Urinary bladder (tissue), 4 donors: Measurements from ENCODE around the gene CDC42BPB. TPM values are rescaled to one million over a fixed set of nuclear protein-coding genes. Genes with fewer than 3 reads are reported as not detected.

ENCODE experiments used
- DNase-seq: peaks from one replicate; pipeline ENCODE4 v3.0.0-alpha.2; 2015; ENCODE audit errors: extremely low spot score
- H3K27ac ChIP-seq: one replicate; pipeline ENCODE4 v1.5.1; 2013; ENCODE audit warnings: low read depth, mild to moderate bottlenecking, moderate library complexity
- H3K36me3 ChIP-seq: one replicate; pipeline ENCODE4 v1.6.1; 2013; ENCODE audit warnings: mild to moderate bottlenecking, moderate library complexity; ENCODE audit not compliant: insufficient read depth
- H3K4me1 ChIP-seq: one replicate; pipeline ENCODE4 v1.6.1; 2013; ENCODE audit warnings: mild to moderate bottlenecking, moderate library complexity; ENCODE audit not compliant: insufficient read depth
- H3K4me3 ChIP-seq: one replicate; pipeline ENCODE4 v1.5.1; 2013; ENCODE audit warnings: low read depth, low read length
- WGBS: extraction: QIAGEN DNeasy Blood & Tissue Kit; methylation state at CpG from one replicate; pipeline ENCODE4 v1.1.7; 2013; 5-methylcytosine and 5-hydroxymethylcytosine counted together
- polyA plus RNA-seq: library from polyadenylated mRNA; stranded (reverse); fragments of 200-250 nt; gene quantifications from one replicate; pipeline ENCODE4 v1.2.3, GENCODE V29; 2013
- total RNA-seq: library from RNA; depleted of rRNA; stranded (reverse); fragments of >200 nt; gene quantifications from one replicate; pipeline ENCODE4 v1.2.3, GENCODE V29; 2014
- donor health status: healthy with polysubstance abuse.
- donor health status: healthy.

The CDC42BPB gene
- total and polyA plus RNA-seq, 2 donors: 68.9 to 74.4 TPM

DNA sequence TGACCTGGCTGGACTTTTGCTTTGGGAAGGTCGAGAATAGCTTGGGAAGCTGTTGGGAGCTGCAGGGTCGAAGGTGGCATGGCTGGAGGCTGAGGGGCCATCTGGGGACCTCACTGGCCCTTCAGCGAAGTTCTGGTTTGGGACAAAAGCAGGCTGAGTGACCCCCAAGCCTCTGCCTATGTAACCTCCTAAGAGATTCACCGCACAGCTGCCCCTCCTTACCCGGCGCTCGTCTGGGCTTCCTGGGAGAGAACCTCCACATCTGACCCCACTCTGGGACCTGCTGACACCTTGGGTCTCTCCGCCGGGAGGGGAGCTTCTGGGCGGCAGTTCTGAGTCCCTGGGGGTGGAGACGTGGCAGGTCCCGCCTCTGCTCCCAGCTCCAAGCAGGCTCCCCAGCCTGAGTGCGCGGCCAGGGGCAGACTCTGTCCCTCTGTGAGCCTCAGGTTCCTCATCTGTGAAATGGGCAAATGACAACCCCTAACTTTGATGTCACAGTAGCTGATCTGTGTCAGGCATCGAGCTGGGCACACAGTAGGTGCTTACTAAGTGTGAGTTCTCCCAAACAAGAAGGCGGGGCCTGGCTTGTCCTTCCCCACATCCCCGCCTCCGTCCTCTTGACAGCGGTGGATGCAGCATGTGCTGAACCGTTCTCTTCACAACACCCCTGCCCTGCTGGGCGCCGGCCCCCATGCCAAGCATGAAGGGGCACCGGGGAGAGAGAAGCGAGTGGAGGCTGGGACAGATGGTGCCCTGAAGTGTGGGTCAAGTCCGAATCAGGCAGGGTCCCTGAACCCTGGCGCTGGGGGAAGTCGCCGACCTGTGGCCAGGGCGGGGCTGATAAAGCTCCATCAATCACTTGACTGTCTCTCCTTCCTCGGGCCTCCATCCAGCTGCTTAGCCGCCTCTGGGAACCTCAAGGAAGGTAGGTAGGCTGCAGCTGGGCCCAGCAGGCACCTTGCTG lies 40.9 kb upstream of the CDC42BPB start:
- WGBS: 77% methylated on average over 31 of the region's 31 CpGs
- H3K36me3 ChIP-seq: no peaks in the 10 kb centered on the region
- no peaks in the 10 kb centered on the region for H3K4me1 ChIP-seq
- no peak overlapping the region for H3K4me3 ChIP-seq
- no peak for DNase-seq
- no peak overlapping the region for H3K27ac ChIP-seq

DNA sequence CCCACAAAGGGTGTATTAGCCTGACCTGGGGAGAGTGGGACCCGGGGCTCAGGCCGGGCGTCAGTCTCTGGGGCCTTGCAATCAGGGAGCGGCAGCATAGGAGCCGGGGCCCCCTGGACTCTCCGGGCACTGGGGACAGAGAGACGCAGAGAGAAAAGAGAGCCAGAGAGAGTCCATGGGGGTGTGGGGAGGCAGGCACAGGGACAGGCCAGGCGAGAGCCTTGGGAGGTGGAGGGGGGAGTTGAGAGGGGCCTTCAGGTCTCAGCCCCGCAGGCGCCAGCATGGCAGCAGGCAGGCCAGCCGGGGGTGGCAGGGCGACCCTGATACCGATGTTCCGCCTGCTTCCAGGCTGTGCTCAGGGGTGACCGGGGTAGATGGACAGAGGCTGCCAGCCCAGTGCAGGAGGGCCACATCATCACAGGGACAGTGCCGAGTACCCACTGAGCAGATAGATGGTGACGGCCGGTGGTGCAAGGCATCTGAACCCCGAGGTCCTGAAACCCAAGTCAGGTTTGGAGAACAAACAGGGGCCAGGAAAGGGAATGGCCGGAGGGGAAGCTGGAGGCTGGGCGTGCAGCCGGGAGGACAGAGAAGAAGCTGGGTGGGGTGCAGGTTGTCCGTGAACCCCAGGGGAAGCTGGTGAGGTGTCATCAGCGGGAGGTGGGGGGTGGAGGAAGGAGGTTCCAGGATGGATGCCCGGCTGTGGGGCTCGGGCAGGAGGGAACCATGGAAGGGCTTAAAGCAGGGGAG lies 40.1 kb upstream of the CDC42BPB start:
- no peaks in the 10 kb centered on the region for H3K4me1 ChIP-seq
- no peaks in the 10 kb centered on the region for H3K36me3 ChIP-seq
- 87% methylated on average over 26 of the region's 26 CpGs for WGBS
- H3K27ac ChIP-seq: no peak overlapping the region
- no peak overlapping the region for H3K4me3 ChIP-seq
- DNase-seq: no peak

DNA sequence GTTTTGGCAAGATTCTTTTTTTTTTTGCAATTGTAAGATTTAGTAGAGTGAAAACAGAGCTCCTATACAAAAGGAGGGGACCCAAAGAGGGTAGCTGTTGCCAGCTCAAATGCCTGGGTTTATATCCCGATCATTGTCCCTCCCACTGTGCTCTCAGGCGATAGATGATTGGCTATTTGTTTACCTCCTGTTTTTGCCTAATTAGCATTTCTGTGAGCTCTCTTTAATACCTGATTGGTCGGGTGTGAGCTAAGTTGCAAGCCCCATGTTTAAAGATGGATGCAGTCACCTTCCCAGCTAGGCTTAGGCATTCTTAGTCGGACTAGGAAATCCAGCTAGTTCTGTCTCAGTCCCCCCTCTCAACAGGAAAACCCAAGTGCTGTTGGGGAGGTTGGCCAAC lies 39.0 kb upstream of the CDC42BPB start:
- no peaks in the 10 kb centered on the region for H3K4me1 ChIP-seq
- WGBS: 74% methylated on average over 4 of the region's 4 CpGs
- no peaks in the 10 kb centered on the region for H3K36me3 ChIP-seq
- no peak overlapping the region for H3K4me3 ChIP-seq
- no peak overlapping the region for H3K27ac ChIP-seq
- DNase-seq: no peak

- no peak overlapping the region for H3K27ac ChIP-seq
Observed at GRCh38 chr14:103095210-103095778, 37.9 kb upstream of the CDC42BPB start.

DNA sequence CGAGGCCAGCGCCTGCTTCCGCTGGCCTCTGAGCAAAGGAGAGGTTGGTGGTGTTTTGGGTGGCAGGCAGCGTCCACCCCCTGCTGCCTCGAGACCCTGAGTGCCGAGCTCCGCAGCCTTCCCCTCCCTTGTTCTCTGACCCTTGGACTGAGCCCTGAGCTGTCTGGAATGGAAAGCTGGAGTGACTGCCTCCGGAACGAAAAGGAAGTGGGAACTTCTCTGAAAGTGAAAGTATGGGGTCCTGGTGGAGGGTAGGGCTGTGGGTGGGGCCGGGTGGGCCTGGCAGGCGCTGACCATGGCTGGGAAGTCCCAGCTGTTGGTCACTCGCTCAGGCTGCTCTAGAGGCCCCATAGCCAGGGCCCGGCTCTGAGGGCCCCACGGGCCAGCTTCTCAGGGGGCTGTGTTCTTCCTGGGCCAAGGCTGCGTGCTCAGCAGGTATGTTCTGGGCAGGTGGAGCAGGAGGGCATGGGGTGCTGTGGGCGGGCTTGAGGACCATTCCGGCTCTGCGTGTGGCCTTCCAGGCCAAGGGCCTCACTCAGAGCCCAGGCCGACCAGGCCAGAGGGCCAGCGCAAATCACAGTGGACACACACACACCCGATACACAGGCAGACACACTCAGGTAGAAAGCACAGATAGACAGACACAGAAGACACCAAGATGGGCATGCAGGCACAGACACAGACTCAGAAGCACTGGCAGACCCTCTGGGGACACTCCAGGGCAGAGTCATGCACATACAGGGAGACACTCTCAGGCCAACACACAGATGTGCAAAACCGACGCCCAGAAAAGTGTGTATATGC lies 37.3 kb upstream of the CDC42BPB start, which contains the start of gene EXOC3L4:
TSS of gene EXOC3L4 (plus strand) at position 320 of the 804 bp plus-strand sequence. CDS start 5,495 bp downstream, outside the sequence.
- Histone ChIP-seq H3K4me3 (no peak within 1 kb of the TSS), H3K4me1 (no peaks in the 10 kb centered on the region), H3K27ac (peak within 1 kb of the TSS; percentile 11), H3K36me3 (no peaks in the 10 kb centered on the region)
- no peak for DNase-seq
- 63% methylated on average over 23 of the region's 23 CpGs for WGBS

More at GRCh38 chr14:103095210-103095778, 37.9 kb upstream of the CDC42BPB start:
- DNase-seq: no peak
- WGBS: 79% methylated on average over 11 of the region's 11 CpGs
- no peaks in the 10 kb centered on the region for H3K4me1 ChIP-seq
- no peaks in the 10 kb centered on the region for H3K36me3 ChIP-seq
- H3K4me3 ChIP-seq: no peak overlapping the region

DNA sequence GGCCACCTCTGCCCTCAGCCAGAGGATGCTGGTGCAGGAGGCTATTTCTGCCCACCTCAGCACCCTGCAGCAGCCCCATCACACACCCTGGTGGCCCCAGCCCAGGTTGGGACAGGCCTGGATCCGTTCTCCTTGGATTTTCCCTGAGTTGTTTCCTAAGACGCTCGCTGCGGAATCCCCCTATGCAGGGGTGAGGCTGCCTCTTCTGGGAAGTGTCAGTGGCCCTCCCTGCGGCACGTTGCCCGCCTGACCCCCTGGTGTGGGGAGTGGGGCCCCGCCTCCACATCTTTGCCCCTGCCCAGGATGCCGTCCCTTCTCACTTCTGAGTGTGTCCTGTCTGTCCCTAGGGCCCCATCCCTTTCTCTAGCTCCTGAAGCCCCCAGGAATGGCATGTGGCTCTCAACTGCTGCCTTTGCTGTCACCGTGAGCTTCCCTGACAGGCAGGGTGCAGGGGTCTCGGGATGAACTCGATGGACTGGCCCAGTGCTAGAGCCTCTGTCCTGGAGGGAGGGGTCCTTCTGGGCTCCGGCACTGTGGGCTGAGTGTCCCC lies 36.6 kb upstream of the CDC42BPB start:
- no peaks in the 10 kb centered on the region for H3K4me1 ChIP-seq
- 74% methylated on average over 13 of the region's 13 CpGs for WGBS
- H3K27ac ChIP-seq: peak overlapping the region; percentile 11
- no peaks in the 10 kb centered on the region for H3K36me3 ChIP-seq
- DNase-seq: no peak
- no peak overlapping the region for H3K4me3 ChIP-seq

GRCh38 chr14:103091883-103092222 lies 34.5 kb upstream of the CDC42BPB start:
- 64% methylated on average over 9 of the region's 9 CpGs for WGBS
- peak overlapping the region; percentile 46 for H3K4me3 ChIP-seq
- H3K36me3 ChIP-seq: no peaks in the 10 kb centered on the region
- no peak for DNase-seq
- H3K4me1 ChIP-seq: no peaks in the 10 kb centered on the region
- no peak overlapping the region for H3K27ac ChIP-seq

- no peaks in the 10 kb centered on the region for H3K36me3 ChIP-seq
- no peak for DNase-seq
Observed at GRCh38 chr14:103091041-103091882, 33.9 kb upstream of the CDC42BPB start.

DNA sequence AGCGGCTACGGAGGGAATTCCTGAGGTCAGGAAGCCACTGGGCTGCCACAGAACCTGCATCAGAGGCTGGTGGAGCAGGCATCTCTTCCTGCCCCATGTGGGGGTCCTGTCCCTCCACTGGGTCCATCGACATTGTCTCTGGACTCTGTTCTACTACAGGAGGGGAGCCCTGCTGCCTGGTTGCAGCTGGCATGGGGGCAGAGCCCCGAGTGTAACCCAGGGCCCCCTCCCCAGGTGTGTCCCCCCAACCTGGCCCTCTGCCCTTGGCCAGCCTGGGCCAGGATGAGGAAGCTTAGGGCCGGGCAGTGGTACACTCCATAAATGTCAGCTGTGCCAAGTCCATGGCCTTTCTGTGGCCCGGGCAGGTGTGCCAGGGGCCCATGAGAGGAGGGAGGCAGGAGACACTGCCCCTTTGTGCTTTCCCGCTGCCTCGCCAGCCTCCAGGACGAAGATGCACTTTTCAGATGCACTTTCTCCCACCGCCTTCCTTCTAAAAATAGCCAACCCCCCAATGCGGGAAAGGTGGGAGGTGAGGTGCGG lies 33.2 kb upstream of the CDC42BPB start:
- Histone ChIP-seq H3K4me1 (no peaks in the 10 kb centered on the region), H3K27ac (no peak overlapping the region), H3K4me3 (no peak overlapping the region), H3K36me3 (no peaks in the 10 kb centered on the region)
- 88% methylated on average over 12 of the region's 12 CpGs for WGBS
- DNase-seq: no peak

More at GRCh38 chr14:103091041-103091882, 33.9 kb upstream of the CDC42BPB start:
- WGBS: 5% methylated on average over 69 of the region's 69 CpGs
- H3K27ac ChIP-seq: no peak overlapping the region
- no peaks in the 10 kb centered on the region for H3K4me1 ChIP-seq
- peak overlapping the region; percentile 46 for H3K4me3 ChIP-seq

DNA sequence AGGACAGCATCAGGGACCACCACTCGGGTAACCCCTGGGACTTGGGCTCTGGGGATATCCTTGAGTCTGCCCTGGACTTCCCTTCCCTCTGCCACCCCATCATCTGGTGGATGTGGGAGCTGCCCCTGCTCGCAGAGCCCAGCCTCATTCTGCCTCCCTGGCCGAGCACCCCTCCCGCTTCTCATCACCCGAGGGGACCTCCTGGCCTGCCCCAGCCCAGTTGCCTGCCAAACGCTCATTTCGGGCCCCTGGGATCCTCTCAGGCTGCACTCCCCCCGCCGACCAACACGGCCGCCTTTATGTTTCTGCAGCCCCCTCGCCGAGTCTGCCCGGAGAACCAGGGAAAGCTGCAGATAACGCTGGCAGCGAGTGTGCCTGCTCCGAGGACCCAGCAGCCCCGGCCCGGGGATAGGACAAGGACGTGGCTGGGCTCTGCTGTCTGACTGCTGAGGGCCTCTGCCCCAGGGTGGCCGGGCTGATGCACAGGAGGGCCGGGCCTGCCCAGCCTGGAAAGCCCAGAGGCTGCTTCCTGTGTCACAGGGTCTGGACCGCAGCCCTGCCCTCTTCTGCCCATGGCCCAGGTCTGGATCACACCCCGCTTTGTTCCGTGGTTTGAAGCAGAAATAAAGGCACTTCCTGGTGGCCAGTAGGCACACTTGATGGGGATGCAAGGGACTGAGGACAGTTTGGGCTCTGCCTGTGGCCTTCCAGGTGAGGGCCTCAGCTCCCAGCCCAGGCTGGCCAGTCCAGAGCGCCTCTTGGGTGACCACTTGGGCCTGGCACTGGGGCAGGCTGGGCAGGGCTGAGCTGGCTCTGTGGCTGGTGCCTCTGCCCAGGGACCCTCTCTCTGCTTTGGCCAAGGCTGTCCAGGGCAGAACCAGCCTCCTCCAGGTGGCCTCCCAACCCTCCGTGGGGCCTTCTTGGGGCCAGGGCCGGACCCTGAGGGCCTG lies 32.3 kb upstream of the CDC42BPB start:
- 87% methylated on average over 28 of the region's 28 CpGs for WGBS
- H3K36me3 ChIP-seq: no peaks in the 10 kb centered on the region
- H3K4me3 ChIP-seq: no peak overlapping the region
- no peak overlapping the region for H3K27ac ChIP-seq
- no peak for DNase-seq
- H3K4me1 ChIP-seq: no peaks in the 10 kb centered on the region

- H3K4me1 ChIP-seq: no peaks in the 10 kb centered on the region
- no peak overlapping the region for H3K27ac ChIP-seq
- no peak for DNase-seq
- H3K4me3 ChIP-seq: no peak overlapping the region
- 94% methylated on average over 6 of the region's 6 CpGs for WGBS
- no peaks in the 10 kb centered on the region for H3K36me3 ChIP-seq
Observed at GRCh38 chr14:103088921-103089320, 31.6 kb upstream of the CDC42BPB start.
